Measurements from ENCODE around the gene DKC1.

DNA sequence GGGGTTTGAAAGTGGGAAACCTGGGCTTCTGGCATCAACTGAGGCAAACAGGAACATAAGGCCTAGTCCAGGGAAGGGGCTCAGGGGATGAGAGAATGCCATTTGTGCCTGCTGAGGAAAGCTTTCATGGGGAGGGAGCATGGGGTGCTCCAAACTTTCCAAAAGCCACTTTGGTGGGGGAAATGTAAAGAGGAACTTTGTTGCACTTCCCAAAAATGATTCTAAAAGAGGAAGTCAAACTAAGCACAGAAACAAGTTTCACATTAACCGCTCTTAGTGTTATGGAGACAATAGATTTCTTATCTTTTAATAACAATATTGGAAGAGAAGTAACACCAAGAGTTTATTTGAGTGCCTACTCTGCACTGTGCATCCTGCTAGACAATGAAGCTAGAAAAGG is 44.0 kb upstream of the DKC1 start:
- TF ChIP-seq POLR2A (IDR thresholded peaks at IDR 0.05): no peak
- TF ChIP-seq, protein P1, sequence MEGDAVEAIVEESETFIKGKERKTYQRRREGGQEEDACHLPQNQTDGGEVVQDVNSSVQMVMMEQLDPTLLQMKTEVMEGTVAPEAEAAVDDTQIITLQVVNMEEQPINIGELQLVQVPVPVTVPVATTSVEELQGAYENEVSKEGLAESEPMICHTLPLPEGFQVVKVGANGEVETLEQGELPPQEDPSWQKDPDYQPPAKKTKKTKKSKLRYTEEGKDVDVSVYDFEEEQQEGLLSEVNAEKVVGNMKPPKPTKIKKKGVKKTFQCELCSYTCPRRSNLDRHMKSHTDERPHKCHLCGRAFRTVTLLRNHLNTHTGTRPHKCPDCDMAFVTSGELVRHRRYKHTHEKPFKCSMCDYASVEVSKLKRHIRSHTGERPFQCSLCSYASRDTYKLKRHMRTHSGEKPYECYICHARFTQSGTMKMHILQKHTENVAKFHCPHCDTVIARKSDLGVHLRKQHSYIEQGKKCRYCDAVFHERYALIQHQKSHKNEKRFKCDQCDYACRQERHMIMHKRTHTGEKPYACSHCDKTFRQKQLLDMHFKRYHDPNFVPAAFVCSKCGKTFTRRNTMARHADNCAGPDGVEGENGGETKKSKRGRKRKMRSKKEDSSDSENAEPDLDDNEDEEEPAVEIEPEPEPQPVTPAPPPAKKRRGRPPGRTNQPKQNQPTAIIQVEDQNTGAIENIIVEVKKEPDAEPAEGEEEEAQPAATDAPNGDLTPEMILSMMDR (IDR thresholded peaks at IDR 0.05): no peak
